Measurements from ENCODE around the gene SLC39A8.

The SLC39A8 gene

GRCh38 chr4:102308032-102308799 lies 37.1 kb downstream of the SLC39A8 start:
- no peak overlapping the region for H2BK120ac ChIP-seq (ENCODE audit: low read depth, low read length)
- no peak overlapping the region for H3K9ac ChIP-seq (ENCODE audit: low read depth, low read length, poor library complexity)
- H2BK15ac ChIP-seq (ENCODE audit: low read length) = no peak overlapping the region
- no peak overlapping the region for H3K14ac ChIP-seq (ENCODE audit: low read length)
- H2AK5ac ChIP-seq (ENCODE audit: low read depth, low read length) = no peak overlapping the region
- no peak overlapping the region for H3K4me2 ChIP-seq (ENCODE audit: insufficient read depth, low read length, poor library complexity, severe bottlenecking)
- H3K79me1 ChIP-seq (ENCODE audit: low read depth, low read length) = no peaks in the 10 kb centered on the region
- no peak overlapping the region for H3K4me3 ChIP-seq (ENCODE audit: low read length in 2 of 2)
- no peaks in the 10 kb centered on the region for H3K9me3 ChIP-seq (replicated peaks in 1 of 2; ENCODE audit: control insufficient read depth in 2 of 2, insufficient read depth in 1 of 2, low read depth in 1 of 2, low read length in 2 of 2)
- no peak overlapping the region for H3K27ac ChIP-seq (replicated peaks; ENCODE audit: low read length)
- no peak overlapping the region for H2BK5ac ChIP-seq (ENCODE audit: low read length)
- H3K23ac ChIP-seq (ENCODE audit: low read depth, low read length, poor library complexity) = no peak overlapping the region
- H3K27me3 ChIP-seq (ENCODE audit: control insufficient read depth in 3 of 3, insufficient read depth in 3 of 3, low read depth in 1 of 3, low read length in 3 of 3) = no peaks in the 10 kb centered on the region
- H3K4ac ChIP-seq (ENCODE audit: low read length) = no peak overlapping the region
- H3K36me3 ChIP-seq (replicated peaks in 1 of 2; ENCODE audit: control insufficient read depth in 2 of 2, insufficient read depth in 2 of 2, low read length in 2 of 2) = no peaks in the 10 kb centered on the region
- H4K91ac ChIP-seq (ENCODE audit: low read depth, low read length, poor library complexity) = no peak overlapping the region
- H2AFZ ChIP-seq (ENCODE audit: low read length) = no peak overlapping the region
- no CpG with 5 or more reads among the region's 1 CpG for WGBS, 2 donors (ENCODE audit: extremely low coverage in 2 of 2, insufficient read length in 2 of 2, insufficient replicate concordance in 1 of 2)
- no peaks in the 10 kb centered on the region for H3K4me1 ChIP-seq (ENCODE audit: control insufficient read depth in 2 of 2, insufficient read depth in 1 of 2, low read depth in 1 of 2, low read length in 2 of 2)
- H4K8ac ChIP-seq (ENCODE audit: low read depth, low read length) = peak overlapping the region; percentile 1
- no peak for DNase-seq (ENCODE audit: low spot score)
- no peak overlapping the region for H3K18ac ChIP-seq (ENCODE audit: low read length)
- no peak overlapping the region for H2BK12ac ChIP-seq (ENCODE audit: low read length)

GRCh38 chr4:102305666-102306065 lies 39.6 kb downstream of the SLC39A8 start:
- no CpG with 5 or more reads among the region's 1 CpG for WGBS, 2 donors (ENCODE audit: extremely low coverage in 2 of 2, insufficient read length in 2 of 2, insufficient replicate concordance in 1 of 2)
- H3K9me3 ChIP-seq (replicated peaks in 1 of 2; ENCODE audit: control insufficient read depth in 2 of 2, insufficient read depth in 1 of 2, low read depth in 1 of 2, low read length in 2 of 2) = no peaks in the 10 kb centered on the region
- no peak overlapping the region for H2AFZ ChIP-seq (ENCODE audit: low read length)
- H3K79me1 ChIP-seq (ENCODE audit: low read depth, low read length) = no peaks in the 10 kb centered on the region
- H2BK12ac ChIP-seq (ENCODE audit: low read length) = no peak overlapping the region
- DNase-seq (ENCODE audit: low spot score) = no peak
- no peaks in the 10 kb centered on the region for H3K36me3 ChIP-seq (replicated peaks in 1 of 2; ENCODE audit: control insufficient read depth in 2 of 2, insufficient read depth in 2 of 2, low read length in 2 of 2)
- H3K23ac ChIP-seq (ENCODE audit: low read depth, low read length, poor library complexity) = no peak overlapping the region
- H3K4ac ChIP-seq (ENCODE audit: low read length) = no peak overlapping the region
- no peak overlapping the region for H4K91ac ChIP-seq (ENCODE audit: low read depth, low read length, poor library complexity)
- no peak overlapping the region for H2BK5ac ChIP-seq (ENCODE audit: low read length)
- H2BK120ac ChIP-seq (ENCODE audit: low read depth, low read length) = no peak overlapping the region
- no peak overlapping the region for H3K14ac ChIP-seq (ENCODE audit: low read length)
- H4K8ac ChIP-seq (ENCODE audit: low read depth, low read length) = no peak overlapping the region
- no peak overlapping the region for H2BK15ac ChIP-seq (ENCODE audit: low read length)
- no peaks in the 10 kb centered on the region for H3K27me3 ChIP-seq (ENCODE audit: control insufficient read depth in 3 of 3, insufficient read depth in 3 of 3, low read depth in 1 of 3, low read length in 3 of 3)
- no peak overlapping the region for H3K4me3 ChIP-seq (ENCODE audit: low read length in 2 of 2)
- no peak overlapping the region for H3K27ac ChIP-seq (replicated peaks; ENCODE audit: low read length)
- no peaks in the 10 kb centered on the region for H3K4me1 ChIP-seq (ENCODE audit: control insufficient read depth in 2 of 2, insufficient read depth in 1 of 2, low read depth in 1 of 2, low read length in 2 of 2)
- no peak overlapping the region for H3K9ac ChIP-seq (ENCODE audit: low read depth, low read length, poor library complexity)
- H3K4me2 ChIP-seq (ENCODE audit: insufficient read depth, low read length, poor library complexity, severe bottlenecking) = no peak overlapping the region
- no peak overlapping the region for H2AK5ac ChIP-seq (ENCODE audit: low read depth, low read length)
- H3K18ac ChIP-seq (ENCODE audit: low read length) = no peak overlapping the region

GRCh38 chr4:102302762-102303161 lies 42.5 kb downstream of the SLC39A8 start:
- H2BK120ac ChIP-seq (ENCODE audit: low read depth, low read length) = no peak overlapping the region
- no peak overlapping the region for H3K18ac ChIP-seq (ENCODE audit: low read length)
- no peak overlapping the region for H3K27ac ChIP-seq (replicated peaks; ENCODE audit: low read length)
- no peak overlapping the region for H2BK15ac ChIP-seq (ENCODE audit: low read length)
- no peak overlapping the region for H2AFZ ChIP-seq (ENCODE audit: low read length)
- no peaks in the 10 kb centered on the region for H3K79me1 ChIP-seq (ENCODE audit: low read depth, low read length)
- no CpG with 5 or more reads among the region's 1 CpG for WGBS, 2 donors (ENCODE audit: extremely low coverage in 2 of 2, insufficient read length in 2 of 2, insufficient replicate concordance in 1 of 2)
- H4K91ac ChIP-seq (ENCODE audit: low read depth, low read length, poor library complexity) = no peak overlapping the region
- no peak overlapping the region for H3K14ac ChIP-seq (ENCODE audit: low read length)
- no peaks in the 10 kb centered on the region for H3K27me3 ChIP-seq (ENCODE audit: control insufficient read depth in 3 of 3, insufficient read depth in 3 of 3, low read depth in 1 of 3, low read length in 3 of 3)
- no peak overlapping the region for H2AK5ac ChIP-seq (ENCODE audit: low read depth, low read length)
- no peaks in the 10 kb centered on the region for H3K36me3 ChIP-seq (replicated peaks in 1 of 2; ENCODE audit: control insufficient read depth in 2 of 2, insufficient read depth in 2 of 2, low read length in 2 of 2)
- H3K4me3 ChIP-seq (ENCODE audit: low read length in 2 of 2) = no peak overlapping the region
- H3K4me2 ChIP-seq (ENCODE audit: insufficient read depth, low read length, poor library complexity, severe bottlenecking) = no peak overlapping the region
- H3K4ac ChIP-seq (ENCODE audit: low read length) = no peak overlapping the region
- H3K23ac ChIP-seq (ENCODE audit: low read depth, low read length, poor library complexity) = no peak overlapping the region
- H4K8ac ChIP-seq (ENCODE audit: low read depth, low read length) = no peak overlapping the region
- no peaks in the 10 kb centered on the region for H3K9me3 ChIP-seq (replicated peaks in 1 of 2; ENCODE audit: control insufficient read depth in 2 of 2, insufficient read depth in 1 of 2, low read depth in 1 of 2, low read length in 2 of 2)
- no peak for DNase-seq (ENCODE audit: low spot score)
- H2BK5ac ChIP-seq (ENCODE audit: low read length) = no peak overlapping the region
- H3K4me1 ChIP-seq (ENCODE audit: control insufficient read depth in 2 of 2, insufficient read depth in 1 of 2, low read depth in 1 of 2, low read length in 2 of 2) = no peaks in the 10 kb centered on the region
- no peak overlapping the region for H3K9ac ChIP-seq (ENCODE audit: low read depth, low read length, poor library complexity)
- H2BK12ac ChIP-seq (ENCODE audit: low read length) = no peak overlapping the region

- Histone ChIP-seq H4K8ac (ENCODE audit: low read depth, low read length) (no peak overlapping the region), H3K14ac (ENCODE audit: low read length) (no peak overlapping the region), H4K91ac (ENCODE audit: low read depth, low read length, poor library complexity) (no peak overlapping the region), H3K27me3 (ENCODE audit: control insufficient read depth in 3 of 3, insufficient read depth in 3 of 3, low read depth in 1 of 3, low read length in 3 of 3) (no peaks in the 10 kb centered on the region), H2AFZ (ENCODE audit: low read length) (no peak overlapping the region), H3K79me1 (ENCODE audit: low read depth, low read length) (no peaks in the 10 kb centered on the region), H2BK12ac (ENCODE audit: low read length) (no peak overlapping the region), H3K9ac (ENCODE audit: low read depth, low read length, poor library complexity) (no peak overlapping the region), H3K9me3 (replicated peaks in 1 of 2; ENCODE audit: control insufficient read depth in 2 of 2, insufficient read depth in 1 of 2, low read depth in 1 of 2, low read length in 2 of 2) (no peaks in the 10 kb centered on the region), H3K4me3 (ENCODE audit: low read length in 2 of 2) (no peak overlapping the region), H2AK5ac (ENCODE audit: low read depth, low read length) (no peak overlapping the region), H3K36me3 (replicated peaks in 1 of 2; ENCODE audit: control insufficient read depth in 2 of 2, insufficient read depth in 2 of 2, low read length in 2 of 2) (no peaks in the 10 kb centered on the region), H2BK15ac (ENCODE audit: low read length) (no peak overlapping the region), H3K27ac (replicated peaks; ENCODE audit: low read length) (no peak overlapping the region), H3K4ac (ENCODE audit: low read length) (no peak overlapping the region), H2BK5ac (ENCODE audit: low read length) (no peak overlapping the region), H2BK120ac (ENCODE audit: low read depth, low read length) (no peak overlapping the region), H3K18ac (ENCODE audit: low read length) (no peak overlapping the region), H3K4me2 (ENCODE audit: insufficient read depth, low read length, poor library complexity, severe bottlenecking) (no peak overlapping the region), H3K4me1 (ENCODE audit: control insufficient read depth in 2 of 2, insufficient read depth in 1 of 2, low read depth in 1 of 2, low read length in 2 of 2) (peaks cover 0 to 2% of the 10 kb centered on the region in 2 donors), H3K23ac (ENCODE audit: low read depth, low read length, poor library complexity) (no peak overlapping the region)
- DNase-seq (ENCODE audit: low spot score) = no peak
- no CpG with 5 or more reads among the region's 1 CpG for WGBS, 2 donors (ENCODE audit: extremely low coverage in 2 of 2, insufficient read length in 2 of 2, insufficient replicate concordance in 1 of 2)
Measured at GRCh38 chr4:102301167-102301566, 44.1 kb downstream of the SLC39A8 start.
